K562 (cell line): ENCODE data around the gene GRHL3. TPM values are rescaled to one million over a fixed set of nuclear protein-coding genes. Genes with fewer than 3 reads are reported as not detected.

Source experiments
- ATAC-seq: fragments of 200-7000 bp; cut with Tn5 transposase; 3 replicates; pipeline ENCODE4 v1.9.1; 2020; ENCODE audit warnings: moderate library complexity
- BruUV-seq: library from RNA; stranded (reverse); fragments of 400-500 nt; replicated peaks from 2 replicates; lab custom pipeline; 2021; lab: Mats Ljungman, UMichigan
- CTCF ChIA-PET: fragments of 300-600 bp; formaldehyde crosslinking; extraction: SDS; loops from one replicate; lab custom pipeline; 2021; ENCODE audit warnings: low intra/inter-chr PET ratio; lab: Yijun Ruan, JAX
- POLR2A ChIA-PET: fragments of 300-600, 350-650 bp; sonication (Branson Sonifier 250); formaldehyde crosslinking; extraction: SDS; loops from one replicate; lab custom pipeline; 2021; ENCODE audit warnings: antibody characterized with exemption, inconsistent platforms; lab: Yijun Ruan, JAX
- DNase-seq, 4 experiments: peaks; one replicate each; pipeline versions ENCODE4 v3.0.0 to v3.0.0-alpha.2; 2011 to 2018; ENCODE audit warnings: low spot score in 3 of 4, mixed read lengths in 3 of 4; ENCODE audit errors: extremely low read depth in 1 of 4
- FAIRE-seq: peaks from 2 replicates; lab custom pipeline; 2011; peaks lifted over from hg19 to GRCh38; lab: Jason Lieb, UNC
- H2AFZ ChIP-seq: 2 replicates; pipeline ENCODE4 v1.6.0; 2011; ENCODE audit warnings: low read depth, low read length, control low read depth, inconsistent platforms
- H3K27ac ChIP-seq: fragments of 200-600 bp; 3 replicates; pipeline ENCODE4 v1.8.0; 2011; ENCODE audit warnings: low read depth, mild to moderate bottlenecking, control low read depth, inconsistent platforms, low read length, moderate library complexity, mixed read lengths; ENCODE audit errors: extremely low read depth
- H3K27me3 ChIP-seq, 2 experiments: fragments of 300-600 bp in 1 of 2; 2 replicates in 1 of 2; 3 replicates in 1 of 2; pipeline versions ENCODE4 v1.6.0 to v1.8.0; 2011; ENCODE audit warnings: inconsistent platforms in 2 of 2, low read length in 2 of 2, mild to moderate bottlenecking in 1 of 2, mixed read lengths in 1 of 2, moderate library complexity in 1 of 2; ENCODE audit not compliant: control insufficient read depth in 2 of 2, insufficient read depth in 2 of 2
- H3K36me3 ChIP-seq: fragments of 300-600 bp; 3 replicates; pipeline ENCODE4 v1.8.0; 2011; ENCODE audit warnings: mild to moderate bottlenecking, low read length, inconsistent platforms; ENCODE audit not compliant: control insufficient read depth, insufficient read depth
- H3K4me1 ChIP-seq, 2 experiments: fragments of 200-600 bp in 1 of 2; replicated peaks in 1 of 2; 2 replicates in 1 of 2; 3 replicates in 1 of 2; pipeline versions ENCODE4 v1.5.1 to v1.8.0; 2011; ENCODE audit warnings: inconsistent platforms in 2 of 2, low read length in 2 of 2, mild to moderate bottlenecking in 1 of 2, mixed read lengths in 1 of 2, moderate library complexity in 1 of 2; ENCODE audit not compliant: control insufficient read depth in 2 of 2, insufficient read depth in 2 of 2
- H3K4me2 ChIP-seq: 2 replicates; pipeline ENCODE4 v1.6.1; 2011; ENCODE audit warnings: low read length, control low read depth, inconsistent platforms, mixed read lengths; ENCODE audit not compliant: insufficient read depth
- H3K4me3 ChIP-seq: fragments of 200-600 bp; sonication (generic), shearing (Covaris generic); 2 replicates; pipeline ENCODE4 v1.5.1; 2016; ENCODE audit warnings: control low read depth, inconsistent platforms
- H3K79me2 ChIP-seq: fragments of 200-600 bp; 3 replicates; pipeline ENCODE4 v1.8.0; 2011; ENCODE audit warnings: low read length, inconsistent platforms; ENCODE audit not compliant: control insufficient read depth, insufficient read depth
- H3K9ac ChIP-seq, 2 experiments: 2 replicates each; pipeline versions ENCODE4 v1.6.0 to v1.6.1; 2011; ENCODE audit warnings: low read depth in 2 of 2, low read length in 2 of 2, control low read depth in 1 of 2, inconsistent platforms in 1 of 2, mild to moderate bottlenecking in 1 of 2, mixed read lengths in 1 of 2; ENCODE audit not compliant: insufficient read depth in 1 of 2
- H3K9me1 ChIP-seq: one replicate; pipeline ENCODE4 v1.6.0; 2011; ENCODE audit warnings: inconsistent platforms, mild to moderate bottlenecking, low read length, moderate library complexity; ENCODE audit not compliant: control insufficient read depth, insufficient read depth
- H3K9me3 ChIP-seq: replicated peaks from 2 replicates; pipeline ENCODE4 v1.5.1; 2011; ENCODE audit warnings: low read depth, low read length, inconsistent platforms; ENCODE audit not compliant: control insufficient read depth, insufficient read depth
- H4K20me1 ChIP-seq: replicated peaks from 2 replicates; pipeline ENCODE4 v1.6.1; 2011; ENCODE audit warnings: low read length, inconsistent platforms, mixed read lengths; ENCODE audit not compliant: control insufficient read depth, insufficient read depth
- FOS ChIP-seq: IDR thresholded peaks from 3 replicates; pipeline ENCODE4 v1.6.1; 2011; ENCODE audit not compliant: insufficient read length; ENCODE audit errors: extremely low read depth
- HNRNPLL ChIP-seq: fragments of 200-400 bp; formaldehyde crosslinking; IDR thresholded peaks from 2 replicates; pipeline ENCODE4 v1.6.1; 2017; ENCODE audit warnings: low read length, low read depth, mild to moderate bottlenecking; ENCODE audit not compliant: poor library complexity, severe bottlenecking
- PTTG1 ChIP-seq: fragments of 450-650 bp; IDR thresholded peaks from 2 replicates; pipeline ENCODE4 v1.6.1; 2016; ENCODE audit warnings: low read depth, mild to moderate bottlenecking, missing genetic modification characterization, missing compliant biosample characterization
- SIN3A ChIP-seq, 2 experiments: fragments of 150-350 bp in 1 of 2; IDR thresholded peaks; 2 replicates each; pipeline ENCODE4 v1.6.1; 2011 to 2016; ENCODE audit warnings: borderline replicate concordance in 2 of 2, low read depth in 2 of 2, low read length in 2 of 2, mild to moderate bottlenecking in 2 of 2, moderate library complexity in 2 of 2; ENCODE audit not compliant: control insufficient read depth in 1 of 2
- TARDBP ChIP-seq: fragments of 450-650 bp; IDR thresholded peaks from 2 replicates; pipeline ENCODE4 v1.6.1; 2016
- ZEB2 ChIP-seq: fragments of 450-650 bp; IDR thresholded peaks from 2 replicates; pipeline ENCODE4 v1.6.1; 2016
- ZNF507 ChIP-seq: conservative IDR thresholded peaks from 2 replicates; pipeline ENCODE4 v1.6.1; 2017; ENCODE audit warnings: missing genetic modification characterization, missing compliant biosample characterization
- ZNF76 ChIP-seq: fragments of 250-450 bp; sonication (Bioruptor Pico); IDR thresholded peaks from 2 replicates; pipeline ENCODE4 v1.4.0; 2020; ENCODE audit warnings: mild to moderate bottlenecking, moderate library complexity, borderline replicate concordance
- WGBS: fragments of 100-300 bp; shearing (Covaris generic); methylation state at CpG from one replicate; pipeline ENCODE4 v1.1.6; 2016; ENCODE audit warnings: low coverage, mixed read lengths; ENCODE audit not compliant: insufficient coverage; ENCODE audit errors: missing lambda C conversion rate; 5-methylcytosine and 5-hydroxymethylcytosine counted together
- in situ Hi-C: fragments of 300-500 bp; cut with MboI; formaldehyde crosslinking; loops from 4 replicates; pipeline ENCODE4 v1.15.0; 2018; ENCODE audit warnings: inconsistent platforms, mixed read lengths
- intact Hi-C: fragments of 100-400 bp; cut with micrococcal nuclease; formaldehyde crosslinking; loops from 2 replicates; pipeline ENCODE4 v1.14.2; 2022
- polyA plus RNA-seq, 8 experiments: library from polyadenylated mRNA; depleted of rRNA in 4 of 8; stranded (reverse) in 5 of 8; unstranded in 3 of 8; fragments of >200 nt; fragmentation: Nextera tagmentation in 2 of 8; fragmentation: Illumina TruSeq in 1 of 8; extraction: Ambion mirVana in 2 of 8; extraction: Trizol in 1 of 8; gene quantifications; 2 replicates each; pipeline versions ENCODE4 v1.2.1 to v1.2.3, GENCODE V29; 2011 to 2014; ENCODE audit warnings: inconsistent platforms in 1 of 8, missing spikeins in 1 of 8
- total RNA-seq, 7 experiments: library from RNA; depleted of rRNA in 6 of 7; stranded (reverse); fragments of >200 nt in 6 of 7; fragmentation: Illumina TruSeq in 2 of 7; extraction: Trizol in 2 of 7; gene quantifications; 2 replicates each; pipeline versions ENCODE4 v1.2.1 to v1.2.3, GENCODE V29; 2011 to 2021; ENCODE audit warnings: low replicate concordance in 1 of 7
- TF ChIP-seq, protein P1 (sequence below): fragments of 450-650 bp; IDR thresholded peaks from 2 replicates; pipeline ENCODE4 v1.6.1; 2016; ENCODE audit warnings: mild to moderate bottlenecking, moderate library complexity
- TF ChIP-seq, protein P2 (sequence below), 2 experiments: fragments of 450-650 bp; conservative IDR thresholded peaks; 2 replicates each; pipeline ENCODE4 v1.6.1; 2017; ENCODE audit warnings: mild to moderate bottlenecking in 2 of 2, moderate library complexity in 2 of 2

GRHL3 gene
- total and polyA plus RNA-seq, 9 of the 15 experiments (the other 6 are each of a cell fraction or from before 2014, with no cell fraction given), result 0.01 to 0.04 TPM; not detected in 7

DNA sequence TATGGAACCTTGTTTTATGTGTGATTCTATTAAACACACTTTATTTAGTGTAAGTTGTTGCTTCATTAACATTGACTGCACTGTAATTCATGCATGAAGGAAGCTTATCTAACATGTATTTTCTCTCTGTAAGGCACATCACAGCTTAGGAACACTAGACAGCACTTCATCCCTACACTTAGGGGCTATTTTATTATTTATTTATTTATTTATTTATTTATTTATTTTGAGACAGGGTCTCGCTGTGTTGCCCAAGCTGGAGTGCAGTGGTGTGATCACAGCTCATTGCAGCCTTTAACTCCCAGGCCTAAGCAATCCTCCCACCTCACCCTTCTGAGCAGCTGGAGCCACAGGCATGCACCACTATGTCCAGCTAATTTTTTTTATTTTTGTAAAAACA is 30.7 kb upstream of the GRHL3 start:
- BruUV-seq, result no TSS peak
- Histone ChIP-seq H3K9ac (no peak overlapping the region), H3K9me3 (no peaks in the 10 kb centered on the region), H3K9me1 (peaks cover 5% of the 10 kb centered on the region), H3K4me3 (no peak overlapping the region), H2AFZ (no peak overlapping the region), H3K27me3 (peaks cover 25 to 59% of the 10 kb centered on the region in 2 experiments), H3K27ac (no peak overlapping the region), H4K20me1 (no peaks in the 10 kb centered on the region), H3K4me2 (no peak overlapping the region), H3K4me1 (0 out of 5 replicates have a peak, but pooled peaks cover 0 to 2% of the 10 kb centered on the region in 2 experiments), H3K36me3 (no peaks in the 10 kb centered on the region), H3K79me2 (no peaks in the 10 kb centered on the region)
- POLR2A ChIA-PET, result interaction anchor here (0.9 to 1.3 kb wide), 2 partner anchors 13 to 14 kb away, joined by 3 to 5 read pairs; no protein-coding TSS in a partner anchor
- ATAC-seq (no peak), FAIRE-seq (no peak), DNase-seq (no peak)
- intact Hi-C loops (no loop called here), in situ Hi-C loops (no loop called here)
- CTCF ChIA-PET, result no interaction called here
- 14% methylated on average over 1 of the region's 1 CpG for WGBS
- TF ChIP-seq TARDBP (no peak), ZNF76 (CRISPR knock-in tag) (no peak), PTTG1 (no peak), HNRNPLL (no peak), FOS (no peak), ZNF507 (tag) (no peak), ZEB2 (no peak), SIN3A (IDR thresholded peaks at IDR 0.05; ENCODE audit: borderline replicate concordance in 2 of 2, control insufficient read depth in 1 of 2, low read depth in 2 of 2, low read length in 2 of 2) (no peak)
- TF ChIP-seq, protein P1, sequence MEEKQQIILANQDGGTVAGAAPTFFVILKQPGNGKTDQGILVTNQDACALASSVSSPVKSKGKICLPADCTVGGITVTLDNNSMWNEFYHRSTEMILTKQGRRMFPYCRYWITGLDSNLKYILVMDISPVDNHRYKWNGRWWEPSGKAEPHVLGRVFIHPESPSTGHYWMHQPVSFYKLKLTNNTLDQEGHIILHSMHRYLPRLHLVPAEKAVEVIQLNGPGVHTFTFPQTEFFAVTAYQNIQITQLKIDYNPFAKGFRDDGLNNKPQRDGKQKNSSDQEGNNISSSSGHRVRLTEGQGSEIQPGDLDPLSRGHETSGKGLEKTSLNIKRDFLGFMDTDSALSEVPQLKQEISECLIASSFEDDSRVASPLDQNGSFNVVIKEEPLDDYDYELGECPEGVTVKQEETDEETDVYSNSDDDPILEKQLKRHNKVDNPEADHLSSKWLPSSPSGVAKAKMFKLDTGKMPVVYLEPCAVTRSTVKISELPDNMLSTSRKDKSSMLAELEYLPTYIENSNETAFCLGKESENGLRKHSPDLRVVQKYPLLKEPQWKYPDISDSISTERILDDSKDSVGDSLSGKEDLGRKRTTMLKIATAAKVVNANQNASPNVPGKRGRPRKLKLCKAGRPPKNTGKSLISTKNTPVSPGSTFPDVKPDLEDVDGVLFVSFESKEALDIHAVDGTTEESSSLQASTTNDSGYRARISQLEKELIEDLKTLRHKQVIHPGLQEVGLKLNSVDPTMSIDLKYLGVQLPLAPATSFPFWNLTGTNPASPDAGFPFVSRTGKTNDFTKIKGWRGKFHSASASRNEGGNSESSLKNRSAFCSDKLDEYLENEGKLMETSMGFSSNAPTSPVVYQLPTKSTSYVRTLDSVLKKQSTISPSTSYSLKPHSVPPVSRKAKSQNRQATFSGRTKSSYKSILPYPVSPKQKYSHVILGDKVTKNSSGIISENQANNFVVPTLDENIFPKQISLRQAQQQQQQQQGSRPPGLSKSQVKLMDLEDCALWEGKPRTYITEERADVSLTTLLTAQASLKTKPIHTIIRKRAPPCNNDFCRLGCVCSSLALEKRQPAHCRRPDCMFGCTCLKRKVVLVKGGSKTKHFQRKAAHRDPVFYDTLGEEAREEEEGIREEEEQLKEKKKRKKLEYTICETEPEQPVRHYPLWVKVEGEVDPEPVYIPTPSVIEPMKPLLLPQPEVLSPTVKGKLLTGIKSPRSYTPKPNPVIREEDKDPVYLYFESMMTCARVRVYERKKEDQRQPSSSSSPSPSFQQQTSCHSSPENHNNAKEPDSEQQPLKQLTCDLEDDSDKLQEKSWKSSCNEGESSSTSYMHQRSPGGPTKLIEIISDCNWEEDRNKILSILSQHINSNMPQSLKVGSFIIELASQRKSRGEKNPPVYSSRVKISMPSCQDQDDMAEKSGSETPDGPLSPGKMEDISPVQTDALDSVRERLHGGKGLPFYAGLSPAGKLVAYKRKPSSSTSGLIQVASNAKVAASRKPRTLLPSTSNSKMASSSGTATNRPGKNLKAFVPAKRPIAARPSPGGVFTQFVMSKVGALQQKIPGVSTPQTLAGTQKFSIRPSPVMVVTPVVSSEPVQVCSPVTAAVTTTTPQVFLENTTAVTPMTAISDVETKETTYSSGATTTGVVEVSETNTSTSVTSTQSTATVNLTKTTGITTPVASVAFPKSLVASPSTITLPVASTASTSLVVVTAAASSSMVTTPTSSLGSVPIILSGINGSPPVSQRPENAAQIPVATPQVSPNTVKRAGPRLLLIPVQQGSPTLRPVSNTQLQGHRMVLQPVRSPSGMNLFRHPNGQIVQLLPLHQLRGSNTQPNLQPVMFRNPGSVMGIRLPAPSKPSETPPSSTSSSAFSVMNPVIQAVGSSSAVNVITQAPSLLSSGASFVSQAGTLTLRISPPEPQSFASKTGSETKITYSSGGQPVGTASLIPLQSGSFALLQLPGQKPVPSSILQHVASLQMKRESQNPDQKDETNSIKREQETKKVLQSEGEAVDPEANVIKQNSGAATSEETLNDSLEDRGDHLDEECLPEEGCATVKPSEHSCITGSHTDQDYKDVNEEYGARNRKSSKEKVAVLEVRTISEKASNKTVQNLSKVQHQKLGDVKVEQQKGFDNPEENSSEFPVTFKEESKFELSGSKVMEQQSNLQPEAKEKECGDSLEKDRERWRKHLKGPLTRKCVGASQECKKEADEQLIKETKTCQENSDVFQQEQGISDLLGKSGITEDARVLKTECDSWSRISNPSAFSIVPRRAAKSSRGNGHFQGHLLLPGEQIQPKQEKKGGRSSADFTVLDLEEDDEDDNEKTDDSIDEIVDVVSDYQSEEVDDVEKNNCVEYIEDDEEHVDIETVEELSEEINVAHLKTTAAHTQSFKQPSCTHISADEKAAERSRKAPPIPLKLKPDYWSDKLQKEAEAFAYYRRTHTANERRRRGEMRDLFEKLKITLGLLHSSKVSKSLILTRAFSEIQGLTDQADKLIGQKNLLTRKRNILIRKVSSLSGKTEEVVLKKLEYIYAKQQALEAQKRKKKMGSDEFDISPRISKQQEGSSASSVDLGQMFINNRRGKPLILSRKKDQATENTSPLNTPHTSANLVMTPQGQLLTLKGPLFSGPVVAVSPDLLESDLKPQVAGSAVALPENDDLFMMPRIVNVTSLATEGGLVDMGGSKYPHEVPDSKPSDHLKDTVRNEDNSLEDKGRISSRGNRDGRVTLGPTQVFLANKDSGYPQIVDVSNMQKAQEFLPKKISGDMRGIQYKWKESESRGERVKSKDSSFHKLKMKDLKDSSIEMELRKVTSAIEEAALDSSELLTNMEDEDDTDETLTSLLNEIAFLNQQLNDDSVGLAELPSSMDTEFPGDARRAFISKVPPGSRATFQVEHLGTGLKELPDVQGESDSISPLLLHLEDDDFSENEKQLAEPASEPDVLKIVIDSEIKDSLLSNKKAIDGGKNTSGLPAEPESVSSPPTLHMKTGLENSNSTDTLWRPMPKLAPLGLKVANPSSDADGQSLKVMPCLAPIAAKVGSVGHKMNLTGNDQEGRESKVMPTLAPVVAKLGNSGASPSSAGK, result no peak
- TF ChIP-seq, protein P2, sequence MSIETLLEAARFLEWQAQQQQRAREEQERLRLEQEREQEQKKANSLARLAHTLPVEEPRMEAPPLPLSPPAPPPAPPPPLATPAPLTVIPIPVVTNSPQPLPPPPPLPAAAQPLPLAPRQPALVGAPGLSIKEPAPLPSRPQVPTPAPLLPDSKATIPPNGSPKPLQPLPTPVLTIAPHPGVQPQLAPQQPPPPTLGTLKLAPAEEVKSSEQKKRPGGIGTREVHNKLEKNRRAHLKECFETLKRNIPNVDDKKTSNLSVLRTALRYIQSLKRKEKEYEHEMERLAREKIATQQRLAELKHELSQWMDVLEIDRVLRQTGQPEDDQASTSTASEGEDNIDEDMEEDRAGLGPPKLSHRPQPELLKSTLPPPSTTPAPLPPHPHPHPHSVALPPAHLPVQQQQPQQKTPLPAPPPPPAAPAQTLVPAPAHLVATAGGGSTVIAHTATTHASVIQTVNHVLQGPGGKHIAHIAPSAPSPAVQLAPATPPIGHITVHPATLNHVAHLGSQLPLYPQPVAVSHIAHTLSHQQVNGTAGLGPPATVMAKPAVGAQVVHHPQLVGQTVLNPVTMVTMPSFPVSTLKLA (conservative IDR thresholded peaks at IDR 0.05), result no peak
